ENCODE measurements around the gene SPATA32.
A peak's percentile ranks its signal among the peaks of the same experiment; 100 is the strongest.
"Not testable (repeated sequence)": the region's sequence is repeated elsewhere in the genome, so short reads cannot be mapped to it uniquely, and the experiment has no call there.

The SPATA32 gene

DNA sequence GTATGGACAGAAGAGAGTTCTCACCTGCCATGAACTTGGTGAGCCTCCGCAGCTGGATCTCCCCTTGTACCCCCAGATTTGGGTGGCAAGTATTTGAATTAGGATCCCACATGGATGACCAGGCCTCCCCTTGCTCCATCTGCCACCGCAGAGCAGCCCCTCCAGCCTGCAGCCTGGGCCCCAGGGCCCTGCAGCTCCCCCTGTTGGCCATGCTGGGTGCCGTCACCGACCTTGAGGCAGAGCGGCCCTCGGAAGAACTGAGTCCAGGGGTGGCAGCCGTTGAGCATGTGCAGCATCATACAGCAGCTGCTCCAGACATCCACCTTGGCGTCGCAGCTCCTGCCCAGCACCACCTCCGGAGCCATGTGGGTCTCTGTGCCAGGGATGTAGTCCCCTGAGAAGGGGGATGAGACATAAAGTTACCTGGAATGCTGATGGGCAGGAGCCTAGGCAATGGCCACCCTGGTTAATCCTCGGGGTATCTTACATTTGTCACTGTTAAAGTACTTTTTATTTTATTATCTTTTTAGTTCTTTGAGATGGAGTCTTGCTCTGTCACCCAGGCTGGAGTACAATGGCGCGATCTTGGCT lies 9.0 kb upstream of the SPATA32 start:
- DNase-seq (ENCODE audit: low spot score), result no peak

DNA sequence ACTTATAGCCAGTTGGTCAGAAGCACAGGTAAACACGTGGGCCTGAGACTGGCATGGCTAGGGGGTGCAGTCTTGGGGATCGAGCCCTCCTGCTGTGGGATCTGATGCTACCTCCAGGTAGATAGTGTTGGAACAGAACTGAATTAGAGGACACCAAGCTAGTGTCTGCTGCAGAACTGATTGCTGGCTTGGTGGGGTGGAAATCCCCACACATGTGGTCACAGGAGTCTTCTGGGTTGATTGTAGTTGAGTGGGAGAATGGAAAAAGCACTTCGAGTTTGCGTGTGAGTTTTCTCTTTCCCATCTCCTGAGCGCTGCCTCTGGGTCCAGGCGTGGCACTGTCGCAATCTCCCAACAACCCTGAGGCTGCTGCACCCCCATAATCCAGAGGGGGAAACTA lies 8.0 kb upstream of the SPATA32 start:
- DNase-seq (ENCODE audit: low spot score), result no peak

DNA sequence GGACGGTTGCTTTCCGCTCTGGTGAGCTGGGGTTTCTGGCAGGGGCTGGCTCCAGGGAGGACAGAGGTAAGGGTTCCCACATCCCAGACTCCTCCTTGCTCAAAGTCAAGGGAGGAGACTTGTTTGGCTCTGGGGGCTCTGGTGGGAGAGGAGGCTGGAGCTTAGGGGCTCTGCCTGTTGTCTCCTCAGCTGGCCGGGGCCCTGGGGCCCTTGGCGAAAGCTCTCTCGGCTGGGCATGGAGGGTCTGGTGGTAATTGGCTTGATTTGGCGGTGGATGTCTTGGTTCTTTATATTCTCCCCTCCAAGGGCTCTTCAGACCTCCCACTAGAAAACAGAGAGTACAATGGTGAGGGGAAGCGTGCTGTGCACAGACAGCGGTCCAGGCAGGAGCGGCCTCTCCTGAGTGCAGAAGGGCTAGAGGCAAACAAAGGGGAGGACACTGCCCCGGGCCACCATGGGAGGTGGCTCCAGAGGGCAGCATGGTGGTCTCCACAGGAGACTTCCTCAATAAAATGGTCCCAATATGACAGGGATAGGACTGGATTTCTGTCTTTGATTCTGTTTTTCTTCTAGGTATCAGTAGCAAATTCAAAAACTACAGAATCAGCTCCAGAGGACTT lies 5.7 kb upstream of the SPATA32 start:
- no peak for DNase-seq (ENCODE audit: low spot score)

DNA sequence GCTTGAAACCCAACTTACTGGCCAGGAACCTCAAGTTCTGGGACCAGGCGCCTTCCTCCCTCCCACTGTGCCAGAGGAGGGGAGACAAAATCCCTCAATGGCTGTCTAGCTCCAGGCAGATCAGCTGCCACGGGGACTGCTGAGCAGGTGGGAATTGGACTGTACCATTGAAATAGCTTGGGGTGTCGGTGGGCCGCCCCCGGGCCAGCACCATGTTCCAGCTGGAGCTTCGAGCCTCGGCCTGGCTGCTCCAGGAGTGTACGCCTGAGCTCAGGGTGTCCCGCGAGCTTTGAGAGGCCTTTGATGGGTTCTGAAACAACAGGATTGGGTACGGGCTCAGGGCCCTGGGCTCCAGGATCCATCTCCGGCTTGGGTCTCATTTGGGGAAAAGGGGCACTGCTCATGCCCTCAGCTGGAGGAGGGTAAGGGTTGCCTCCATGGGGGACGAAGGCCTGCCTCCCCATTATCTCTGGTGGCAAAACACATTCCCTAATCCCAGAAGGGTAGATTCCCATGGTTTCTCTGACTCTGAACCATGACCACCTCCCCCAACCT lies 4.6 kb upstream of the SPATA32 start:
- no peak for DNase-seq (ENCODE audit: low spot score)

- peak; percentile 40 for DNase-seq (ENCODE audit: low spot score)
Measured at GRCh38 chr17:45265821-45266220, 3.9 kb upstream of the SPATA32 start.

GRCh38 chr17:45264988-45265387 lies 3.1 kb upstream of the SPATA32 start:
- DNase-seq (ENCODE audit: low spot score), result no peak

DNA sequence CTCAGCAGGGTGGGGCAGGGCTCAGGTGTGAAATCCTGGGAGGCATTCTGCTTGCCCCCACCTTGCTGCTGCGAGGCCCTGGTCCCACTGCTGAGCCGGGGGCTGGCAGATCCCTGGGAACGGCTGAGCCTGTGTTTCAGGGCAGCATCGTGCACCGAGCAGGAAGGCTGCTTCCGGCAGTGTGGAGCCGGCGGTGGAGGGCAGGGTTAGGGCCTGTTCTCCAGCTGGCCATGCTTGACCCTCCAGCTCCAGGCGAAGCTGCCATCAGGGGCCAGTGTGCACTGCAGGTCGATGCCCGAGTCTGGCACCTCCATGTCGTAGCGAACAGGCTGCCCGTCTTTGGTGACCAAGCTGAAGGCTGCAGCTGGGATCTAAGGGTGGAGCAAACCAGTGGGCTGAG lies 2.5 kb upstream of the SPATA32 start:
- no peak for DNase-seq (ENCODE audit: low spot score)

- no peak for DNase-seq (ENCODE audit: low spot score)
Measured at GRCh38 chr17:45263477-45263860, 1.6 kb upstream of the SPATA32 start.

DNA sequence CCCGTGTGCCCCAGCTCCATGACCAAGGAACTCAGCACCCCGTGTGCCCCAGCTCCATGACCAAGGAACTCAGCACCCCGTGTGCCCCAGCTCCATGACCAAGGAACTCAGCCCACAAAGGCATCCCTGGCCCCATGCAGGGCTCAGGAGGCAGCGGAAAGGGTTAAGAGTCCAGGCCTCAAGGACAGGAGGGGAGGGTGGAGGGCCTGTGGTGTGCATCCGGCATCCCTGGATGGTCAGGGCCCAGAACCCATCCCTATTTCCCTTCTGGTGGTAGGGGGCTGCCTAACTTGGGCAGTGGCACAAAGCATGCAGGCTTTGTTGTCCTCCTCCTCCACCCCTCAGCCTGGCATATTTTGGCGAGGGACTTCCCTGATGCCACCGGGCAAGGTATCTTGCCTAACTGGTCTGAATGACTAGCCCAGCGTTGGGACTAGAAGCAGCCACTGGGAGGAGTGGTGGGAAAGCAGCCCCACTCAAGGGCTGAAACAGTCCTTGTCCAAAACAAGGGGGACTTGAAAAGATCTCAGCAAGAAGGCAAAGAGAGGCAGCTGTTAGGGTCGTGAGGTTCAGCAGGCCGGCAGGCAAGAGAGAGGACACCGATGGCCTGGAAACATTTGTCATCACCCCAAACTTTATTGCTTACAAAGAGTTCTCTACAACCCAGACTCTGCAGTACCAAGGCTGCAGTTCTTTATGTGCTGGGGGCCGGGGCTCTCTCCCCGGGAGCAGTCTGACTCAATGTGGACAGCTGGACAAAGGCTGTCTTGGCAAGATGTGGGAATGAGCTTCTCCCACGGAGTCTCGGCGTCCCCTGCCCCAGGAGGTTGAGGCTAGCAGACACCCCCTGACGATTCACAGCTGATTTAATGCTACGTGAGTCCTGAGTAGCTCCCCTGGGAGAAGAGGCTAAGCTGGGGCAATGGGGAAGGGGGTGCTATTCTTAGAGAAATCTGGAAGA lies 902 bp upstream of the SPATA32 start:
- DNase-seq (ENCODE audit: low spot score), result no peak

DNA sequence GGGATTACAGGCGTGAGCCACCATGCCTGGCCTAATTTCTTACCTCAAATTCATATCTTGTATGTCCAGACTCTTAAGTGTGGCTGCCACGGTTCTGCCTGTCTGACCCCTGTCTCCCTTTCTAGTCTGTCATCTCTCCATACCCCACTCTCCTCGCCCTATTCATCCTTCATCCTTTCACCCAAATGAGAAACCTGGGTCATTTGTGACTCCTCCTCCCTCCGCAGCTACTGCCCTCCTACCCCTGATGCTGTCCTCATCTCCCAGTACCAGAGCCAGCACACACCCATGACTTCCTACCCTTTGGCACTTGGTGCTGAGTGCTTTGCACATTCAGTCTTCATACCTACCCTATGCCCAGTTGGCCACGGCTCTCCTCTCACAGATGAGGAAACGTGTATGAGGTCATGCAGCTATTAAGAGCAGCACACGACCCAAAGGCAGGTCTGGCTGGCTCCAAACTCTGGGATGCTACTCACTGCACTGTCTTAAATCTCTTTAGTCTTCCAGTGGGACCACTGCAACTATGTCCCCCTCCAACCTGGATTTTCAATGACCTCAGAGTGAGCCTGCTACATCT lies 1.6 kb downstream of the SPATA32 start:
- no peak for DNase-seq (ENCODE audit: low spot score)

- DNase-seq (ENCODE audit: low spot score), result no peak
Measured at GRCh38 chr17:45258981-45259380, 2.9 kb downstream of the SPATA32 start.

GRCh38 chr17:45257115-45257514 lies 4.8 kb downstream of the SPATA32 start:
- DNase-seq (ENCODE audit: low spot score), result no peak

DNA sequence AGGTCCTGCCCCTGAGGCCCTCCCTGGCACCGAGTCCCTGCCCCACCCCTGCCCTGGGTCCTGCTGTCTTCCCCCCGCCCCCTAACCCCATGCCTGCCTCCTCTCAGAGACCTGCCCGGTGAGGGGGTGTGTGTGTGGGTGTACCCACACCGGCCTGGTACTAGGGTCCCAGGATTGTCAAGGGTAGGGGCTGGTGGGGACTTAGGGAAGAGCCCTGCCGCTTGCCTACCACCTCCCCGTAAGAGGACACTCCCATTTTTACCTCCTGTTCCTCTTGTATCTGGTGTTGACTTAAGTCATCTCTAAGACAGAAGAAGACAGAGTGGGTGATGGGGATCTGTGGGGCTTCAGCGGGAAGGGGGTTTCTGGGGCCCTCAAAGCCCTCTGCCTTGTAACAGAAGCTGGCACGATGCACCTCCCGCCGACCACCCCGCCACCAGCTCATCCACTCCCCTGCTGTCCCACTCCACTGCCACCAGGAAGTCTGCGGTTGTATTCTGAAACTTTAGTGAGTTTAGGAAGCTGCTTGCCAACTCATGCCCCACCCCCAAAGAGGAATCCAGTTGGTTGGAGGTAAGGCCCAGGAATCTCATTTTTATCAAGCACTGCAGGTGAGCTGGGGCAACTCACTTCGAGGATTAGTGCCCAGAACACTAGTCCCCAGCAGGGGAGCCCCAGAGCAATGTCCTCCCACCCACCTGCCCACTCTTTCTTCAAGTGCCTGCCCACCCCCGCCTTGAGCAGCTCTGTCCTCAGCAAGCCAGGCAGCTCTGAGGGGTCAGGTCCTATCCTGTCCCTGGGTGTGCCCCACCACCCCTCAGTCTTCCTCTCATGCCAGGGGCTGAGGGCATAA lies 5.6 kb downstream of the SPATA32 start:
- DNase-seq (ENCODE audit: low spot score), result no peak

- no peak for DNase-seq (ENCODE audit: low spot score)
Measured at GRCh38 chr17:45255358-45255757, 6.5 kb downstream of the SPATA32 start.

DNA sequence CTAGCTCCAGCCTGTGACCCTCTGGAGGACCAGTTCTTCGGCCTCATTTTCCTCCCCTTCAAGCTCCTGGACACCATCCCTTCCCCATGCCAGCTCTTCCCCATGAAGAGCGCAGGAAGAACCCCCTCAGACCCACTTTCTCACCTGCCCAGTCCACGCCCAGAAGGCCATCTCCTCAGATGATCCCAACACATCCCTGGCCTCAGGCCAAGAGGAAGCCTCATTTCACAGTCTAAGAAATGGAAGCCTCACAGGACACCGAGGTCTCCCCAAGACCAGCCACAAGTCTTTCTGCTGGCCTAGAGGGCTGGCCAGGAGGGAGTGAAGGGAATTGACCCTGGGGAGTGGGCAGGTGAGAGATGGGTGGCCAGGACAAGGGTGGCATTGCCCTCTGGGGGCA lies 8.0 kb downstream of the SPATA32 start:
- DNase-seq (ENCODE audit: low spot score), result no peak

DNA sequence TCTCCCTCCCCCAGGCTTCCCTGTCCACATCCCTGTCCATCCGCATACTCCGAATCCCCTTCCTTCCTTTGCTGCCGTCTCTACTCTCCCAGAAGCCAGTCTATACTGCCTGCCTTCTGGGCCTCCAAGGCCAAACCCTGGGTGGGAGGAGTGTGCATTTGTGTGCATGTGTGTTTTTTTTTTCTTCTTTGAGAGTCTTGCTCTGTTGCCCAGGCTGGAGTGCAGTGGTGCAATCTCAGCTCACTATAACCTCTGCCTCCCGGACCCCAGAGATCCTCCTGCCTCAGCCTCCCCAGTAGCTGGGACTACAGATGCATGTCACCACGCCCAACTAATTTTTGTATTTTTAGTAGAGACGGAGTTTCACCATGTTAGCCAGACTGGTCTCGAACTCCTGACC lies 8.7 kb downstream of the SPATA32 start:
- not testable (repeated sequence) for DNase-seq (ENCODE audit: low spot score)

DNA sequence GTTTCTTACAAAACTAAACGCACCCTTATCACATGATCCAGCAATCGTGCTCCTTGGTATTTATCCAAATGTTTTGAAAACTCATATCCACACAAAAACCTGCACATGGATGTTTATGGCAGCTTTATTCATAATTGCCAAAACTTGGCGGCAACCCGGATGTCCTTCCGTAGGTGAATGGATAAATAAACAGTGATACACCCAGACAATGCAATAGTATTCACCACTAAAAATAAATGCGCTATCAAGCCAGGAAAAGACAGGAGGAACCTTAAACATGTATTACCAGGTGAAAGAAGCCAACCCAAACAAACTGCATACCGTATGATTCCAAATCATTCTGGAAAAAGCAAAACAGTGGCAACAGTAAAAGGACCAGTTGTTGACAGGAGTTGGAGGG lies 10.0 kb downstream of the SPATA32 start:
- DNase-seq (ENCODE audit: low spot score), result no peak

GRCh38 chr17:45248132-45248957 lies 13.5 kb downstream of the SPATA32 start:
- peak; percentile 49 for DNase-seq (ENCODE audit: low spot score)

GRCh38 chr17:45247429-45248131 lies 14.3 kb downstream of the SPATA32 start:
- peak; percentile 95 for DNase-seq (ENCODE audit: low spot score)

DNA sequence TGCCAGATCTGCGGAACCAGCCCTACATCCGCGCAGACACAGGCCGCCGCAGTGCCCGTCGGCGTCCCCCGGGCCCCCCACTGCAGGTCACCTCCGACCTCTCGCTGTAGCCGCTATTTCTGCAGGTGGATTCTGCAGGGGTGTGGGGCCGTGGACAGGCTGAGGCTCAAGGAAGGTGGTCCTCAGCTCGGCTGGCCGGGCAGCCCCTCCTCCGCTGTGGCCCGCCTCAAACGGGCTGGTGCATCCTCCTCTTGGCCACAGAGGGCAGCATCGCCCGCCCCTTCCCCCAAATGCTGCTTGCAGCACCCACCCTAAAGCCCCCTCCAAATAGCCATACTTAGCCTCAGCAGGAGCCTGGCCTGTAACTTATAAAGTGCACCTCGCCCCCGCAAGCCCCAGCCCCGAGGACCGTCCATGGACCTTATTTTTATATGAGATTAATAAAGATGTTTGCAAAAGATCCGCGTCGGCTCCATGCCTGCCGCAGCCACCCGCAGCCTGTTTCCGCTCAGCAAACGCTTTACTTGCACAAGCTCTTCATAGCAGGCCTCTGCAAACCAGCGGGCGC lies 14.9 kb downstream of the SPATA32 start:
- peak; percentile 33 for DNase-seq (ENCODE audit: low spot score)
